Brain microvascular endothelial cell (primary cell): ENCODE data around the gene NEK9.
A peak's percentile ranks its signal among the peaks of the same experiment; 100 is the strongest.

Experiments used
- DNase-seq: peaks from one replicate; pipeline ENCODE4 v3.0.0-alpha.2; 2020
- H3K27ac ChIP-seq: fragments of 250-450 bp; sonication (Bioruptor Pico); 2 replicates; pipeline ENCODE4 v1.5.1; 2020; ENCODE audit warnings: mild to moderate bottlenecking, moderate library complexity
- H3K27me3 ChIP-seq: fragments of 250-450 bp; sonication (Bioruptor Pico); replicated peaks from 2 replicates; pipeline ENCODE4 v1.5.1; 2020; ENCODE audit warnings: mild to moderate bottlenecking
- H3K36me3 ChIP-seq: fragments of 250-450 bp; sonication (Bioruptor Pico); replicated peaks from 2 replicates; pipeline ENCODE4 v1.5.1; 2020; ENCODE audit warnings: mild to moderate bottlenecking
- H3K4me3 ChIP-seq: 2 replicates; pipeline ENCODE4 v1.5.1; 2011; ENCODE audit warnings: low read depth, mild to moderate bottlenecking, control low read depth, low read length, moderate library complexity
- CTCF ChIP-seq: IDR thresholded peaks from 2 replicates; pipeline ENCODE4 v1.5.1; 2011; ENCODE audit warnings: low read depth, mild to moderate bottlenecking, moderate library complexity, low read length, control low read depth, inconsistent platforms; ENCODE audit errors: missing control alignments
- in situ Hi-C: cut with HindIII; loops from 2 replicates; pipeline ENCODE4 v1.10.0; 2017; ENCODE audit warnings: low sequenced_read_pairs, low pct_ligation_motif_present

Gene NEK9

GRCh38 chr14:75150150-75150549 is 23.3 kb upstream of the NEK9 start:
- in situ Hi-C loops = no loop called here
- peaks cover 6% of the 10 kb centered on the region for H3K36me3 ChIP-seq
- no peak overlapping the region for H3K4me3 ChIP-seq
- no peak for TF ChIP-seq CTCF
- no peaks in the 10 kb centered on the region for H3K27me3 ChIP-seq
- no peak for DNase-seq
- no peak overlapping the region for H3K27ac ChIP-seq

DNA sequence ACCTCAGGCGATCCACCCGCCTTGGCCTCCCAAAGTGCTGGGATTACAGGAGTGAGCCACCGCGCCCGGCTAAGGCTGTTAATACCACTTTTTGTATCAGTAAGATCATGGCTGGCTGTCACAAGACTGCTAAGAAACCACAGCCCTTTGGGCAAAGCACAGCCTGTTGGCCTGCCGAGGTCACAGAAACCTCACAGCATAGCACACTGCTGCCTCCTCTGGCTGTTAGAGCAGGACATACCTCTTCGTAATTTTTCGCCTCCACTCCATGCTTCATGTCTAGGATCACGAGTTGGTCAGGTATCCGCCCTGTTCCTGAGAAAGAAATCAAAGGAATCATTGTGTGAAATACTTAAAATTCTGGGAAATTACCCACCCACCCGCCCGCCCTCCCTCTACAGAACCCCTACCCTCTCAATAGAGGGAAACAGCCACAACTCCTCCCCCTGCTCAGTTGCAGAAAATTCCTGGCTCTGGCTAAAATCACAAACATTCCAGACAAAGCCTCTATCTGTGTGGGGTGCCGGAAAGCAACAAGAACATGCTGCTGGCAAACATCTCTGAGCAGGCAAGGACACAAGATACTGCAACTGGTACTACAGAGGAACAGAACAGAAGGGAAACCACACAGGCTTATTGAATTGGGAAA is 20.7 kb upstream of the NEK9 start:
- H3K36me3 ChIP-seq = peaks cover 12% of the 10 kb centered on the region
- no peak overlapping the region for H3K4me3 ChIP-seq
- peak overlapping the region; percentile 91 for H3K27ac ChIP-seq
- TF ChIP-seq CTCF = peak; percentile 81
- H3K27me3 ChIP-seq = no peaks in the 10 kb centered on the region
- peak; percentile 90 for DNase-seq
- in situ Hi-C loops = no loop called here

- in situ Hi-C loops = no loop called here
- no peak for TF ChIP-seq CTCF
- no peak overlapping the region for H3K27ac ChIP-seq
- no peak for DNase-seq
- no peak overlapping the region for H3K4me3 ChIP-seq
- H3K27me3 ChIP-seq = no peaks in the 10 kb centered on the region
- peaks cover 9% of the 10 kb centered on the region for H3K36me3 ChIP-seq
Measured at GRCh38 chr14:75144944-75145343, 18.1 kb upstream of the NEK9 start.

GRCh38 chr14:75143761-75144527 is 17.1 kb upstream of the NEK9 start:
- Histone ChIP-seq H3K4me3 (no peak overlapping the region), H3K36me3 (peaks cover 6% of the 10 kb centered on the region), H3K27ac (no peak overlapping the region), H3K27me3 (no peaks in the 10 kb centered on the region)
- DNase-seq = no peak
- no peak for TF ChIP-seq CTCF
- in situ Hi-C loops = no loop called here

DNA sequence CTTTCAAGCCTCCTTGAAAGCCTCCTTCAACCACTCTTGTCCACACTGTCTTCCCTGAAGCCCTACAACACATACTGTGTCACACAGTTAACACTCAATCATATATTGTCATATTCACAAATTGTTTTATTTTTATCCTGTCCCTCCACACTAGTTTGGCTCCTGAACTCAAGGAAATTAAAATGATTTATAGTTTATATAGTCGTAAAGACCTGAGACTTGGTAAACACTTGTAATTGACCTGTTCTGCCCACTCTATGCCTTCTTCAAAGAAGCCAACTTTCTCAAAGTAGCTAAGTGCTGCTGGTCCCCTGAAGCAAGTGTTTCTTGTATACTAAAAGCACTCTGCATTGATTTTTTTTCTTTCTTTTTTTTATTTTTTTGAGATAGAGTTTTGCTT is 15.6 kb upstream of the NEK9 start:
- no peaks in the 10 kb centered on the region for H3K27me3 ChIP-seq
- in situ Hi-C loops = no loop called here
- DNase-seq = no peak
- no peak for TF ChIP-seq CTCF
- H3K36me3 ChIP-seq = peaks cover 6% of the 10 kb centered on the region
- no peak overlapping the region for H3K4me3 ChIP-seq
- H3K27ac ChIP-seq = no peak overlapping the region
